ENCODE measurements around the gene SOS2.

DNA sequence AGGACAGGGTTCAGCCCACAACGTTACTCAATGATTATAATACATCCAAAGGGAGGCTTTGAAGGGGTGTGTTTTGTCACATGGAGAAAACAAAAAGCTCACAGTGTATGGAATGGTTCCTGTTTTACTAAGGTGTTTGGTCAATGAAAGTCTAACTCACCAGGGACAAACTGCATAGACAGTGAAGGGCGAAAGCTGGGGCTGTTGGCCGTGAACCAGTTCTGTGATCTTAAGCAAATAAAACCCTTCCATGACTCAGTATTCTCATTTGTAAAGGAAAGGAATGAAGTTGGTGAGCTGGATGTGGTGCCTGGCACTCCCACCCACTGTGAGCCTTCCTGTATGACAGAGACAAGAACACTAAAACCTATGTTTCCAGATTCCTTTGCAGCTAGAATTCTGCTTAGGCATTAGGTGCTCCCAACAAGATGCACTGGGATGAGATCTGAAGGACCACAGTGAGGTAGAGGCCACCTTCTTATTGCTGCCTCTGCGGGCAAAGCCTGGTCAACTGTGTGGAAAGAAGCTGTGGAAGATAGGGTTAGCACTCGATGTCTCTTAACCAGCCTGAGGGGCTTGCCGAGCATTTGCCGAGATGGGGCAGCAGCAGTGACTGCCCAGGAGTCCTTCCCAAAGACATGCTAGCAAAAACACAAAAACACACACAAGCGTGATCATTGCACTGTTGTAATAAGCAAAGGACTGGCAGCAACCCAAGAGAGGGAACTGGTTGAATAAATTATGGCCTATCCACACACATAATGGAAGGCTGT is 163.5 kb downstream of the SOS2 start:
- TF ChIP-seq, protein P1, sequence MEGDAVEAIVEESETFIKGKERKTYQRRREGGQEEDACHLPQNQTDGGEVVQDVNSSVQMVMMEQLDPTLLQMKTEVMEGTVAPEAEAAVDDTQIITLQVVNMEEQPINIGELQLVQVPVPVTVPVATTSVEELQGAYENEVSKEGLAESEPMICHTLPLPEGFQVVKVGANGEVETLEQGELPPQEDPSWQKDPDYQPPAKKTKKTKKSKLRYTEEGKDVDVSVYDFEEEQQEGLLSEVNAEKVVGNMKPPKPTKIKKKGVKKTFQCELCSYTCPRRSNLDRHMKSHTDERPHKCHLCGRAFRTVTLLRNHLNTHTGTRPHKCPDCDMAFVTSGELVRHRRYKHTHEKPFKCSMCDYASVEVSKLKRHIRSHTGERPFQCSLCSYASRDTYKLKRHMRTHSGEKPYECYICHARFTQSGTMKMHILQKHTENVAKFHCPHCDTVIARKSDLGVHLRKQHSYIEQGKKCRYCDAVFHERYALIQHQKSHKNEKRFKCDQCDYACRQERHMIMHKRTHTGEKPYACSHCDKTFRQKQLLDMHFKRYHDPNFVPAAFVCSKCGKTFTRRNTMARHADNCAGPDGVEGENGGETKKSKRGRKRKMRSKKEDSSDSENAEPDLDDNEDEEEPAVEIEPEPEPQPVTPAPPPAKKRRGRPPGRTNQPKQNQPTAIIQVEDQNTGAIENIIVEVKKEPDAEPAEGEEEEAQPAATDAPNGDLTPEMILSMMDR (IDR thresholded peaks at IDR 0.05; ENCODE audit: poor library complexity, severe bottlenecking), result no peak
- TF ChIP-seq EP300 (conservative IDR thresholded peaks at IDR 0.05; ENCODE audit: poor library complexity, severe bottlenecking) (no peak), POLR2AphosphoS5 (IDR thresholded peaks at IDR 0.05) (no peak)

All from neural cell (in vitro differentiated cells).